Fibroblast of lung (primary cell): ENCODE results near the gene RXFP1. TPM values are rescaled to one million over a fixed set of nuclear protein-coding genes. Genes with fewer than 3 reads are reported as not detected.
"Not testable (repeated sequence)": the region's sequence is repeated elsewhere in the genome, so short reads cannot be mapped to it uniquely, and the experiment has no call there.

Source experiments
- DNase-seq, 2 donors: peaks; one replicate each; pipeline versions ENCODE4 v3.0.0 to v3.0.0-alpha.2; 2010; ENCODE audit warnings: low read depth in 2 of 2
- H2AFZ ChIP-seq: 2 replicates; pipeline ENCODE4 v1.5.1; 2012; ENCODE audit warnings: low read length, control low read depth, inconsistent platforms
- H3K27ac ChIP-seq: 2 replicates; pipeline ENCODE4 v1.5.1; 2011; ENCODE audit warnings: low read length, control low read depth; ENCODE audit not compliant: insufficient read depth
- H3K27me3 ChIP-seq: 2 replicates; pipeline ENCODE4 v1.5.1; 2011; ENCODE audit warnings: mild to moderate bottlenecking, low read length; ENCODE audit not compliant: control insufficient read depth, insufficient read depth
- H3K36me3 ChIP-seq: 2 replicates; pipeline ENCODE4 v1.5.1; 2011; ENCODE audit warnings: low read length; ENCODE audit not compliant: control insufficient read depth, insufficient read depth
- H3K4me1 ChIP-seq: 2 replicates; pipeline ENCODE4 v1.5.1; 2011; ENCODE audit warnings: low read length; ENCODE audit not compliant: control insufficient read depth, insufficient read depth; ENCODE audit errors: extremely low read depth
- H3K4me2 ChIP-seq: 2 replicates; pipeline ENCODE4 v1.5.1; 2011; ENCODE audit warnings: low read length, control low read depth; ENCODE audit not compliant: insufficient read depth; ENCODE audit errors: extremely low read depth
- H3K4me3 ChIP-seq, 4 experiments: fragments of 200-600 bp in 1 of 4; sonication (generic) in 1 of 4; replicated peaks in 1 of 4; 2 replicates each; pipeline ENCODE4 v1.5.1; 2011 to 2016; ENCODE audit warnings: low read length in 4 of 4, low read depth in 3 of 4, mild to moderate bottlenecking in 3 of 4, control low read depth in 2 of 4, inconsistent platforms in 1 of 4, mixed read lengths in 1 of 4; ENCODE audit not compliant: insufficient read depth in 1 of 4; ENCODE audit errors: control extremely low read depth in 1 of 4
- H3K79me2 ChIP-seq: 2 replicates; pipeline ENCODE4 v1.5.1; 2012; ENCODE audit warnings: mild to moderate bottlenecking, low read length, inconsistent platforms; ENCODE audit not compliant: control insufficient read depth, insufficient read depth
- H3K9ac ChIP-seq: 2 replicates; pipeline ENCODE4 v1.5.1; 2011; ENCODE audit warnings: mild to moderate bottlenecking, low read length, control low read depth; ENCODE audit not compliant: insufficient read depth
- H3K9me3 ChIP-seq: 2 replicates; pipeline ENCODE4 v1.5.1; 2012; ENCODE audit warnings: low read depth, low read length; ENCODE audit not compliant: control insufficient read depth, insufficient read depth
- H4K20me1 ChIP-seq: 2 replicates; pipeline ENCODE4 v1.5.1; 2011; ENCODE audit warnings: low read length; ENCODE audit not compliant: control insufficient read depth, insufficient read depth; ENCODE audit errors: extremely low read depth
- EZH2 ChIP-seq: IDR thresholded peaks from 2 replicates; pipeline ENCODE4 v1.5.1; 2012; ENCODE audit warnings: low read length, control low read depth, mild to moderate bottlenecking; ENCODE audit errors: missing control alignments
- polyA plus RNA-seq, 2 donors: library from polyadenylated mRNA; depleted of rRNA in 1 of 2; stranded (reverse) in 1 of 2; unstranded in 1 of 2; fragments of >200 nt; gene quantifications; 2 replicates each; pipeline ENCODE4 v1.2.1, GENCODE V29; 2011 to 2012; ENCODE audit warnings: missing spikeins in 1 of 2
- total RNA-seq: library from RNA; depleted of rRNA; stranded (reverse); fragments of >200 nt; gene quantifications from 2 replicates; pipeline ENCODE4 v1.2.1, GENCODE V29; 2014
- TF ChIP-seq, protein P1 (sequence below), 2 donors: IDR thresholded peaks in 1 of 2; conservative IDR thresholded peaks in 1 of 2; 1 replicate in 1 of 2; 2 replicates in 1 of 2; pipeline ENCODE4 v1.5.1; 2011 to 2012; ENCODE audit warnings: low read length in 2 of 2, control low read depth in 1 of 2, inconsistent platforms in 1 of 2, low read depth in 1 of 2, mild to moderate bottlenecking in 1 of 2

Gene RXFP1
- total and polyA plus RNA-seq, 2 donors (not counting 1 experiment from before 2014, with no cell fraction given): 0.10 to 1.3 TPM

DNA sequence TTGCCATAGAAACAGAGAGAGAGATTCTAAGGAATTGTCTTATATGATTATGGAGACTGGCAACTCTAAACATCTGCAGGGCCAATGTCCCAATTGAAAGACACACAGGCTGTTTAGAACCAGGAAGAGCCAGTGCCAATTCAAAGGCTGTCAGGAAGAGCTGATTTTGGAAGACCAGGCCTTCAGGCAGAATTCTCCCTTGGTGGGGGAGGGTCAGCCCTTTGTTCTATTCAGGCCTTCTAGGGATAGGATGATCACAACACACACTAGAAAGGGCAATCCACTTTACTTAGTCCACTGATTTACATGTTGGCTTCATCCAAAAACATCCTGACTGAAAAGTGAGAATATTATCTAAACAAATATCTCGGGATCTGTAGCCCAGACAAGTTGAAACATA is 134.8 kb downstream of the RXFP1 start:
- no peak overlapping the region for H3K27ac ChIP-seq
- H3K4me3 ChIP-seq: no peak overlapping the region
- H3K9me3 ChIP-seq: no peaks in the 10 kb centered on the region
- no peaks in the 10 kb centered on the region for H4K20me1 ChIP-seq
- no peaks in the 10 kb centered on the region for H3K36me3 ChIP-seq
- no peaks in the 10 kb centered on the region for H3K27me3 ChIP-seq
- no peak overlapping the region for H3K4me2 ChIP-seq
- no peaks in the 10 kb centered on the region for H3K79me2 ChIP-seq
- H3K4me1 ChIP-seq: no peaks in the 10 kb centered on the region
- H3K9ac ChIP-seq: no peak overlapping the region
- no peak overlapping the region for H2AFZ ChIP-seq
- TF ChIP-seq EZH2: no peak
- TF ChIP-seq, protein P1, sequence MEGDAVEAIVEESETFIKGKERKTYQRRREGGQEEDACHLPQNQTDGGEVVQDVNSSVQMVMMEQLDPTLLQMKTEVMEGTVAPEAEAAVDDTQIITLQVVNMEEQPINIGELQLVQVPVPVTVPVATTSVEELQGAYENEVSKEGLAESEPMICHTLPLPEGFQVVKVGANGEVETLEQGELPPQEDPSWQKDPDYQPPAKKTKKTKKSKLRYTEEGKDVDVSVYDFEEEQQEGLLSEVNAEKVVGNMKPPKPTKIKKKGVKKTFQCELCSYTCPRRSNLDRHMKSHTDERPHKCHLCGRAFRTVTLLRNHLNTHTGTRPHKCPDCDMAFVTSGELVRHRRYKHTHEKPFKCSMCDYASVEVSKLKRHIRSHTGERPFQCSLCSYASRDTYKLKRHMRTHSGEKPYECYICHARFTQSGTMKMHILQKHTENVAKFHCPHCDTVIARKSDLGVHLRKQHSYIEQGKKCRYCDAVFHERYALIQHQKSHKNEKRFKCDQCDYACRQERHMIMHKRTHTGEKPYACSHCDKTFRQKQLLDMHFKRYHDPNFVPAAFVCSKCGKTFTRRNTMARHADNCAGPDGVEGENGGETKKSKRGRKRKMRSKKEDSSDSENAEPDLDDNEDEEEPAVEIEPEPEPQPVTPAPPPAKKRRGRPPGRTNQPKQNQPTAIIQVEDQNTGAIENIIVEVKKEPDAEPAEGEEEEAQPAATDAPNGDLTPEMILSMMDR (conservative IDR thresholded peaks at IDR 0.05 in 1 of 2, IDR thresholded peaks at IDR 0.05 in 1 of 2; ENCODE audit: low read depth in 1 of 2, low read length in 2 of 2): no peak
- no peak for DNase-seq

DNA sequence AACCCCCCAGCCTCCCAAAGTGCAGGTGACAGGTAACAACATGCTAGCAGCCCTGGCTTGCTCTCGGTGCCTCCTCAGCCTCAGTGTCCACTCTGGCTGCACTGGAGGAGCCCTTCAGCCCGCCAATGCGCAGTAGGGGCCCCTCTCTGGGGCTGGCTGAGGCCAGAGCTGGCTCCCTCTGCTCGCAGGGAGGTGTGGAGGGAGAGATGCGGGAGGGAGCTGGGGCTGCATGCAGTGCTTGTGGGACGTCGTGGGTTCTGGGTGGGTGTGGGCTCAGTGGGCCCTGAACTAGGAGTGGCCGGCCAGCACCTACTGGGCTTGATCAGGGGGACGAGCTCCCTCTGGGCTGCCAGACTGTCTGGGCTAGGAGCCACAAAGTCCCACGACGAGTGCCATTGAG is 135.6 kb downstream of the RXFP1 start:
- H3K4me3 ChIP-seq: no peak overlapping the region
- H3K27me3 ChIP-seq: no peaks in the 10 kb centered on the region
- no peak overlapping the region for H2AFZ ChIP-seq
- H3K9me3 ChIP-seq: no peaks in the 10 kb centered on the region
- no peak overlapping the region for H3K4me2 ChIP-seq
- TF ChIP-seq EZH2: no peak
- TF ChIP-seq, protein P1 (conservative IDR thresholded peaks at IDR 0.05 in 1 of 2, IDR thresholded peaks at IDR 0.05 in 1 of 2; ENCODE audit: low read depth in 1 of 2, low read length in 2 of 2): no peak
- DNase-seq: no peak
- no peak overlapping the region for H3K27ac ChIP-seq
- no peak overlapping the region for H3K9ac ChIP-seq
- H3K4me1 ChIP-seq: no peaks in the 10 kb centered on the region
- H3K79me2 ChIP-seq: no peaks in the 10 kb centered on the region
- no peaks in the 10 kb centered on the region for H4K20me1 ChIP-seq
- H3K36me3 ChIP-seq: no peaks in the 10 kb centered on the region

DNA sequence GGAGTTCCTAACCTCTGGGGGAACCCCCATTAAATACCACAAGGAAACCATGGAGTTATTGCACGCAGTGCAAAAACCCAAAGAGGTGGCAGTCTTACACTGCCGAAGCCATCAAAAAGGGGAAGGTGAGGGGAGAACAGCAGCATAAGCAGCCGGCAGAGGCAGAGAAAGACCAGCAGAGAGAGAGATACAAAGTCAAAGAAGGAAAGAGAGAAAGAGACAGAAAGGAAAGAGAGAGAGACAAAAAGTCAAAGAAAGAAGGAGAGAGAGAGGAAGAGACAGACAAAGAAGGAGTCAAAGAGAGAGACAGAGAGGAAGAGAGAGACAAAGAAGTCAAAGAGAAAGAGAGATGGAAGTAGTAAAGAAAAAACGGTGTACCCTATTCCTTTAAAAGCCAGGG is 141.6 kb downstream of the RXFP1 start:
- H3K9ac ChIP-seq, H4K20me1 ChIP-seq, H3K36me3 ChIP-seq, H3K9me3 ChIP-seq, DNase-seq, H3K27me3 ChIP-seq, H3K4me1 ChIP-seq, H3K4me2 ChIP-seq, H3K79me2 ChIP-seq, H2AFZ ChIP-seq, H3K27ac ChIP-seq, H3K4me3 ChIP-seq: not testable (repeated sequence)

DNA sequence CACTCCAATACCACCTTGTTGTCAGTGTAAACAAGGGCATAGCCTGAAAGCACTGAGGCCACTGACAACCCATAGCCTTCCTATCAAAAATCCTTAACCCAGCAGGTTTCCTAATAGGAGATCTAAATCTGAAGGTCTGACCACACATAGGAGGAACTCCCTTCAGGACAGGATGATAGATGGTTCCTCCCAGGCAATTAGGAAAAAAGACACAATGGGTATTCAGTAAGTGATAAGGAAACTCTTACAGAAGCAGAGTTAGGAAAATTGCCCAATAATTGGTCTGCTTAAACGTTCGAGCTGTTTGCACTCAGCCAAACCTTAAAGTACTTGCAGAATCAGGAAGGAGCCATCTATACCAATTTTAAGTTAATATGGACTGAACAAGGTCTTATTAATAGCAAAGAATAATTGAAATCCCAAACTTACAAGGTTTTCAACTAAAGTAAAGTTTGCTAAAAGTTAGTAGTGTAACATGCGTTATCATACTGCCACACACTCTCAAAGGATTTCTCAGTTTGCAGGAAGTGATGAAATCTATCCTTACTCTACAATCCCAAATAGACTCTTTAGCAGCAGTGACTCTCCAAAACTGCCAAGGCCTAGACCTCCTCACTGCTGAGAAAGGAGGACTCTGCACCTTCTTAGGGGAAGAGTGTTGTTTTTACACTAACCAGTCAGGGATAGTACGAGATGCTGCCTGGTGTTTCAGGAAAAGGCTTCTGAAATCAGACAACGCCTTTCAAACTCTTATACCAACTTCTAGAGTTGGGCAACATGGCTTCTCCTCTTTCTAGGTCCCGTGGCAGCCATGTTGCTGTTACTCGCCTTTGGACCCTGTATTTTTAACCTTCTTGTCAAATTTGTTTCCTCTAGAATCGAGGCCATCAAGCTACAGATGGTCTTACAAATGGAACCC is 142.3 kb downstream of the RXFP1 start:
- H3K36me3 ChIP-seq: not testable (repeated sequence)
- peak in 1 of 2 donors; percentile 25 for DNase-seq

More for the DNA sequence above, 142.3 kb downstream of the RXFP1 start:
- H3K27ac ChIP-seq, H3K4me2 ChIP-seq, H3K4me3 ChIP-seq, H3K9ac ChIP-seq, H3K9me3 ChIP-seq, H2AFZ ChIP-seq, H3K4me1 ChIP-seq, H3K27me3 ChIP-seq, H4K20me1 ChIP-seq: not testable (repeated sequence)
- H3K79me2 ChIP-seq: peaks cover 11% of the 10 kb centered on the region
